Transverse colon (tissue), 3 donors: Measurements from ENCODE around the gene GOLPH3L.

ENCODE experiments used
- CTCF ChIP-seq, 5 experiments: fragments of 200-600 bp in 3 of 5; fragments of 450-650 bp in 2 of 5; sonication (generic) in 3 of 5; IDR thresholded peaks; 1 replicate in 2 of 5; 2 replicates in 3 of 5; pipeline ENCODE4 v1.5.1; 2016 to 2017; ENCODE audit warnings: antibody characterized with exemption in 5 of 5, inconsistent platforms in 3 of 5, mild to moderate bottlenecking in 2 of 5, moderate library complexity in 1 of 5
- POLR2A ChIP-seq: fragments of 450-650 bp; IDR thresholded peaks from one replicate; pipeline ENCODE4 v1.6.1; 2016; ENCODE audit warnings: antibody characterized with exemption, mild to moderate bottlenecking, moderate library complexity

- TF ChIP-seq CTCF (IDR thresholded peaks at IDR 0.05) (no peak), POLR2A (no peak)
Measured at GRCh38 chr1:150708595-150708994, 11.6 kb upstream of the GOLPH3L start.
